WTC11 (cell line): ENCODE data around the gene CPPED1. TPM values are rescaled to one million over a fixed set of nuclear protein-coding genes. Genes with fewer than 3 reads are reported as not detected.

ENCODE experiments used
- ATAC-seq: fragments of 200-7000 bp; cut with Tn5 transposase; 2 replicates; pipeline ENCODE4 v1.10.0; 2021; ENCODE audit warnings: mild to moderate bottlenecking, moderate library complexity
- CTCF ChIA-PET: fragments of 300-600 bp; sonication (Branson Sonifier 250); formaldehyde crosslinking; loops from one replicate; lab custom pipeline; 2021; ENCODE audit warnings: antibody characterized with exemption; lab: Charles Lee
- POLR2A ChIA-PET: fragments of 350-600 bp; sonication (Branson Sonifier 250); formaldehyde crosslinking; loops from one replicate; lab custom pipeline; 2021; ENCODE audit warnings: antibody characterized with exemption; lab: Charles Lee
- DNase-seq: peaks from one replicate; pipeline ENCODE4 v3.0.0; 2021; ENCODE audit warnings: low spot score
- H3K27ac Mint-ChIP-seq: 2 replicates; pipeline ENCODE4 v1.8.0; 2021; ENCODE audit warnings: mixed read lengths
- H3K27me3 Mint-ChIP-seq: 2 replicates; pipeline ENCODE4 v1.8.0; 2021; ENCODE audit warnings: low read depth, mild to moderate bottlenecking, moderate library complexity, mixed read lengths
- H3K36me3 Mint-ChIP-seq: 2 replicates; pipeline ENCODE4 v1.8.0; 2021; ENCODE audit warnings: mixed read lengths
- H3K4me1 Mint-ChIP-seq: 2 replicates; pipeline ENCODE4 v1.8.0; 2022; ENCODE audit warnings: mixed read lengths
- H3K4me3 Mint-ChIP-seq: 2 replicates; pipeline ENCODE4 v1.8.0; 2021; ENCODE audit warnings: mild to moderate bottlenecking, moderate library complexity, mixed read lengths
- H3K9me3 Mint-ChIP-seq: 2 replicates; pipeline ENCODE4 v1.8.0; 2021; ENCODE audit warnings: mixed read lengths
- ATF3 ChIP-seq: sonication (generic); formaldehyde crosslinking; conservative IDR thresholded peaks from 2 replicates; pipeline ENCODE4 v1.8.1; 2022; ENCODE audit warnings: mild to moderate bottlenecking, missing genetic modification reagents
- ATF6 ChIP-seq: sonication (generic); formaldehyde crosslinking; IDR thresholded peaks from 2 replicates; pipeline ENCODE4 v1.8.1; 2023; ENCODE audit warnings: mild to moderate bottlenecking, missing genetic modification reagents
- CBFB ChIP-seq: sonication (generic); formaldehyde crosslinking; IDR thresholded peaks from 2 replicates; pipeline ENCODE4 v1.8.1; 2022; ENCODE audit warnings: mild to moderate bottlenecking, low read depth, missing genetic modification reagents
- EMX1 ChIP-seq: fragments of 250-450 bp; sonication (Bioruptor Pico); IDR thresholded peaks from 2 replicates; pipeline ENCODE4 v1.8.0; 2021; ENCODE audit warnings: mild to moderate bottlenecking
- ERG ChIP-seq: fragments of 250-450 bp; sonication (Bioruptor Pico); IDR thresholded peaks from 2 replicates; pipeline ENCODE4 v1.8.0; 2021; ENCODE audit warnings: mild to moderate bottlenecking
- FOXP1 ChIP-seq: sonication (generic); formaldehyde crosslinking; IDR thresholded peaks from 2 replicates; pipeline ENCODE4 v1.8.0; 2022; ENCODE audit warnings: missing genetic modification reagents, mild to moderate bottlenecking, moderate library complexity, borderline replicate concordance
- GTF2I ChIP-seq: fragments of 250-450 bp; sonication (Bioruptor Pico); conservative IDR thresholded peaks from 2 replicates; pipeline ENCODE4 v1.4.0; 2021; ENCODE audit warnings: mild to moderate bottlenecking
- IRF2 ChIP-seq: sonication (generic); formaldehyde crosslinking; IDR thresholded peaks from 2 replicates; pipeline ENCODE4 v1.8.0; 2022; ENCODE audit warnings: low read depth, missing genetic modification reagents, borderline replicate concordance
- MAX ChIP-seq: sonication (generic); formaldehyde crosslinking; IDR thresholded peaks from 2 replicates; pipeline ENCODE4 v1.8.0; 2022; ENCODE audit warnings: mild to moderate bottlenecking, missing genetic modification reagents
- MLX ChIP-seq: sonication (generic); formaldehyde crosslinking; IDR thresholded peaks from 2 replicates; pipeline ENCODE4 v1.8.1; 2023; ENCODE audit warnings: mild to moderate bottlenecking, missing genetic modification reagents, moderate library complexity
- NFYB ChIP-seq: sonication (generic); formaldehyde crosslinking; conservative IDR thresholded peaks from 2 replicates; pipeline ENCODE4 v1.8.0; 2022; ENCODE audit warnings: low read depth, missing genetic modification reagents
- PRRX2 ChIP-seq: fragments of 250-450 bp; sonication (Bioruptor Pico); IDR thresholded peaks from 2 replicates; pipeline ENCODE4 v1.8.0; 2021; ENCODE audit warnings: mild to moderate bottlenecking
- RELA ChIP-seq: sonication (generic); formaldehyde crosslinking; IDR thresholded peaks from 2 replicates; pipeline ENCODE4 v1.8.1; 2022; ENCODE audit warnings: missing genetic modification reagents, mild to moderate bottlenecking, borderline replicate concordance
- TEAD1 ChIP-seq: sonication (generic); formaldehyde crosslinking; IDR thresholded peaks from 2 replicates; pipeline ENCODE4 v1.8.0; 2022; ENCODE audit warnings: mild to moderate bottlenecking, missing genetic modification reagents
- TP53 ChIP-seq: sonication (generic); formaldehyde crosslinking; IDR thresholded peaks from 2 replicates; pipeline ENCODE4 v1.8.1; 2023; ENCODE audit warnings: mild to moderate bottlenecking, missing genetic modification reagents
- ZNF219 ChIP-seq: sonication (generic); formaldehyde crosslinking; IDR thresholded peaks from 2 replicates; pipeline ENCODE4 v1.8.0; 2023; ENCODE audit warnings: missing genetic modification reagents, mild to moderate bottlenecking, borderline replicate concordance
- total RNA-seq: library from RNA; stranded (reverse); gene quantifications from 3 replicates; pipeline ENCODE4 v1.2.3, GENCODE V29; 2021
- TF ChIP-seq, protein P1 (sequence below): sonication (generic); formaldehyde crosslinking; IDR thresholded peaks from 2 replicates; pipeline ENCODE4 v1.8.1; 2023; ENCODE audit warnings: mild to moderate bottlenecking, moderate library complexity, missing genetic modification reagents
- TF ChIP-seq, protein P2 (sequence below): fragments of 250-450 bp; sonication (Bioruptor Pico); IDR thresholded peaks from 2 replicates; pipeline ENCODE4 v1.9.0; 2021; ENCODE audit warnings: mild to moderate bottlenecking, borderline replicate concordance
- TF ChIP-seq, protein P3 (sequence below): fragments of 250-450 bp; sonication (Bioruptor Pico); conservative IDR thresholded peaks from 2 replicates; pipeline ENCODE4 v1.9.0; 2021; ENCODE audit warnings: mild to moderate bottlenecking
- TF ChIP-seq, protein P4 (sequence below): sonication (generic); formaldehyde crosslinking; IDR thresholded peaks from 2 replicates; pipeline ENCODE4 v1.8.0; 2023; ENCODE audit warnings: missing genetic modification reagents

CPPED1 gene
- total RNA-seq, 1 experiment from 2014 or later, result 8.8 TPM

- Mint-ChIP-seq H3K27ac (no peak overlapping the region), H3K9me3 (peaks cover 7% of the 10 kb centered on the region; the same call in 1 of the 2 replicates), H3K36me3 (peaks cover 19% of the 10 kb centered on the region), H3K4me1 (no peaks in the 10 kb centered on the region), H3K27me3 (no peaks in the 10 kb centered on the region), H3K4me3 (no peak overlapping the region)
- no peak for DNase-seq
- TF ChIP-seq ZNF219 (CRISPR knock-in tag) (no peak), FOXP1 (no peak), PRRX2 (CRISPR knock-in tag) (no peak), MAX (no peak), ERG (CRISPR knock-in tag) (no peak), CBFB (CRISPR knock-in tag) (no peak), GTF2I (CRISPR knock-in tag) (no peak), RELA (CRISPR knock-in tag) (no peak), MLX (CRISPR knock-in tag) (no peak), TP53 (no peak), TEAD1 (CRISPR knock-in tag) (no peak), ATF6 (CRISPR knock-in tag) (no peak), ATF3 (CRISPR knock-in tag) (no peak), EMX1 (CRISPR knock-in tag) (no peak), NFYB (CRISPR knock-in tag) (no peak), IRF2 (no peak)
- TF ChIP-seq, protein P1, sequence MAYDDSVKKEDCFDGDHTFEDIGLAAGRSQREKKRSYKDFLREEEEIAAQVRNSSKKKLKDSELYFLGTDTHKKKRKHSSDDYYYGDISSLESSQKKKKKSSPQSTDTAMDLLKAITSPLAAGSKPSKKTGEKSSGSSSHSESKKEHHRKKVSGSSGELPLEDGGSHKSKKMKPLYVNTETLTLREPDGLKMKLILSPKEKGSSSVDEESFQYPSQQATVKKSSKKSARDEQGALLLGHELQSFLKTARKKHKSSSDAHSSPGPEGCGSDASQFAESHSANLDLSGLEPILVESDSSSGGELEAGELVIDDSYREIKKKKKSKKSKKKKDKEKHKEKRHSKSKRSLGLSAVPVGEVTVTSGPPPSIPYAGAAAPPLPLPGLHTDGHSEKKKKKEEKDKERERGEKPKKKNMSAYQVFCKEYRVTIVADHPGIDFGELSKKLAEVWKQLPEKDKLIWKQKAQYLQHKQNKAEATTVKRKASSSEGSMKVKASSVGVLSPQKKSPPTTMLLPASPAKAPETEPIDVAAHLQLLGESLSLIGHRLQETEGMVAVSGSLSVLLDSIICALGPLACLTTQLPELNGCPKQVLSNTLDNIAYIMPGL, result no peak
- TF ChIP-seq, protein P2, sequence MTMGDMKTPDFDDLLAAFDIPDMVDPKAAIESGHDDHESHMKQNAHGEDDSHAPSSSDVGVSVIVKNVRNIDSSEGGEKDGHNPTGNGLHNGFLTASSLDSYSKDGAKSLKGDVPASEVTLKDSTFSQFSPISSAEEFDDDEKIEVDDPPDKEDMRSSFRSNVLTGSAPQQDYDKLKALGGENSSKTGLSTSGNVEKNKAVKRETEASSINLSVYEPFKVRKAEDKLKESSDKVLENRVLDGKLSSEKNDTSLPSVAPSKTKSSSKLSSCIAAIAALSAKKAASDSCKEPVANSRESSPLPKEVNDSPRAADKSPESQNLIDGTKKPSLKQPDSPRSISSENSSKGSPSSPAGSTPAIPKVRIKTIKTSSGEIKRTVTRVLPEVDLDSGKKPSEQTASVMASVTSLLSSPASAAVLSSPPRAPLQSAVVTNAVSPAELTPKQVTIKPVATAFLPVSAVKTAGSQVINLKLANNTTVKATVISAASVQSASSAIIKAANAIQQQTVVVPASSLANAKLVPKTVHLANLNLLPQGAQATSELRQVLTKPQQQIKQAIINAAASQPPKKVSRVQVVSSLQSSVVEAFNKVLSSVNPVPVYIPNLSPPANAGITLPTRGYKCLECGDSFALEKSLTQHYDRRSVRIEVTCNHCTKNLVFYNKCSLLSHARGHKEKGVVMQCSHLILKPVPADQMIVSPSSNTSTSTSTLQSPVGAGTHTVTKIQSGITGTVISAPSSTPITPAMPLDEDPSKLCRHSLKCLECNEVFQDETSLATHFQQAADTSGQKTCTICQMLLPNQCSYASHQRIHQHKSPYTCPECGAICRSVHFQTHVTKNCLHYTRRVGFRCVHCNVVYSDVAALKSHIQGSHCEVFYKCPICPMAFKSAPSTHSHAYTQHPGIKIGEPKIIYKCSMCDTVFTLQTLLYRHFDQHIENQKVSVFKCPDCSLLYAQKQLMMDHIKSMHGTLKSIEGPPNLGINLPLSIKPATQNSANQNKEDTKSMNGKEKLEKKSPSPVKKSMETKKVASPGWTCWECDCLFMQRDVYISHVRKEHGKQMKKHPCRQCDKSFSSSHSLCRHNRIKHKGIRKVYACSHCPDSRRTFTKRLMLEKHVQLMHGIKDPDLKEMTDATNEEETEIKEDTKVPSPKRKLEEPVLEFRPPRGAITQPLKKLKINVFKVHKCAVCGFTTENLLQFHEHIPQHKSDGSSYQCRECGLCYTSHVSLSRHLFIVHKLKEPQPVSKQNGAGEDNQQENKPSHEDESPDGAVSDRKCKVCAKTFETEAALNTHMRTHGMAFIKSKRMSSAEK (CRISPR knock-in tag), result no peak
- TF ChIP-seq, protein P3, sequence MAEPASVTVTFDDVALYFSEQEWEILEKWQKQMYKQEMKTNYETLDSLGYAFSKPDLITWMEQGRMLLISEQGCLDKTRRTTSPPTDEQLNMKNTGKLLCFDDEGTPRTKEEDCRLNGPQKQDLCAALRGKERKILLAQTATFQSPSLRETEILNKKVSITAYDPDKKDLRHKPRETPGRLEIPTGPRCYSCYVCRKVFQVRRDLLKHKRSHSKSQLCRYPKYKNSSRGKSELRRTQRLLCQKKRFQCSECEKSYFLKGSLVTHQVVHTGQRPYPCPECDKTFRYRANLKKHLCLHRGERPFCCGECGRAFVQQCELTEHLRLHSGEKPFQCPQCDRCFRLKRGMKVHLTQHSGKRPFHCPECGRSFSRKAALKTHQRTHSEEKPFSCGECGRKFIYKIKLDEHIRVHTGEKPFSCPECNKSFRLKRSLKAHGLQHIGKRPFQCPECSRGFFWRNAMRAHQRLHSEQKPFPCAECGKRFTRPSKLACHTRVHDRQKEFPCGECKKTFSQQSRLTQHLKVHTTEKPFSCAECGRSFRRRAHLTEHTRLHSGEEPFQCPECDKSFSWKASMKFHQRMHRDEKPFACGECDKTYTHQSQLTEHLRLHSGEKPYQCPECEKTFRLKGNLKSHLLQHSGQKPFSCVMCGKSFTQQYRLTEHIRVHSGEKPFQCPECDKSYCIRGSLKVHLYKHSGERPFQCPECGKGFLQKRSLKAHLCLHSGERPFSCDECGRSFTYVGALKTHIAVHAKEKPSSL (CRISPR knock-in tag), result no peak
- TF ChIP-seq, protein P4, sequence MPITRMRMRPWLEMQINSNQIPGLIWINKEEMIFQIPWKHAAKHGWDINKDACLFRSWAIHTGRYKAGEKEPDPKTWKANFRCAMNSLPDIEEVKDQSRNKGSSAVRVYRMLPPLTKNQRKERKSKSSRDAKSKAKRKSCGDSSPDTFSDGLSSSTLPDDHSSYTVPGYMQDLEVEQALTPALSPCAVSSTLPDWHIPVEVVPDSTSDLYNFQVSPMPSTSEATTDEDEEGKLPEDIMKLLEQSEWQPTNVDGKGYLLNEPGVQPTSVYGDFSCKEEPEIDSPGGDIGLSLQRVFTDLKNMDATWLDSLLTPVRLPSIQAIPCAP (CRISPR knock-in tag), result no peak
- ChIA-PET POLR2A (interaction anchor here (0.6 kb wide), 1 partner anchor 117 kb away, joined by 3 read pairs; no protein-coding TSS in a partner anchor), CTCF (no interaction called here)
- ATAC-seq, result no peak
Observed at GRCh38 chr16:12778726-12779125, 25.0 kb downstream of the CPPED1 start.
